HEK293 (cell line): ENCODE data around the gene MYBBP1A.

Source experiments
- FEZF1 ChIP-seq: fragments of 450-650 bp; formaldehyde crosslinking; IDR thresholded peaks from 2 replicates; pipeline ENCODE4 v1.5.1; 2016; ENCODE audit warnings: missing biosample characterization, missing genetic modification characterization
- GLI2 ChIP-seq: fragments of 450-650 bp; formaldehyde crosslinking; IDR thresholded peaks from 2 replicates; pipeline ENCODE4; 2017; ENCODE audit warnings: missing biosample characterization, missing genetic modification characterization, low read depth, borderline replicate concordance
- MYNN ChIP-seq: fragments of 450-650 bp; formaldehyde crosslinking; IDR thresholded peaks from 2 replicates; pipeline ENCODE4 v1.5.1; 2016; ENCODE audit warnings: missing biosample characterization, missing genetic modification characterization, borderline replicate concordance
- MZF1 ChIP-seq: fragments of 450-650 bp; formaldehyde crosslinking; IDR thresholded peaks from 2 replicates; pipeline ENCODE4 v1.5.1; 2017; ENCODE audit warnings: missing biosample characterization, missing genetic modification characterization, borderline replicate concordance
- SP2 ChIP-seq: fragments of 450-650 bp; formaldehyde crosslinking; IDR thresholded peaks from 2 replicates; pipeline ENCODE4 v1.5.1; 2016; ENCODE audit warnings: missing biosample characterization, missing genetic modification characterization
- ZBTB7A ChIP-seq: fragments of 450-650 bp; formaldehyde crosslinking; IDR thresholded peaks from 2 replicates; pipeline ENCODE4 v1.5.1; 2016; ENCODE audit warnings: low read depth, missing biosample characterization, missing genetic modification characterization
- ZNF10 ChIP-seq: fragments of 450-650 bp; formaldehyde crosslinking; IDR thresholded peaks from 2 replicates; pipeline ENCODE4 v1.5.1; 2017; ENCODE audit warnings: missing biosample characterization, missing genetic modification characterization
- ZNF302 ChIP-seq: fragments of 450-650 bp; formaldehyde crosslinking; IDR thresholded peaks from 2 replicates; pipeline ENCODE4 v1.5.1; 2016; ENCODE audit warnings: missing biosample characterization, missing genetic modification characterization, low read depth
- ZNF776 ChIP-seq: fragments of 450-650 bp; formaldehyde crosslinking; IDR thresholded peaks from 2 replicates; pipeline ENCODE4 v1.5.0; 2017; ENCODE audit warnings: missing biosample characterization, missing genetic modification characterization, borderline replicate concordance
- TF ChIP-seq, protein P1 (sequence below): fragments of 450-650 bp; formaldehyde crosslinking; IDR thresholded peaks from 2 replicates; pipeline ENCODE4 v1.5.1; 2016; ENCODE audit warnings: missing biosample characterization, missing genetic modification characterization
- TF ChIP-seq, protein P2 (sequence below): fragments of 450-650 bp; formaldehyde crosslinking; optimal IDR thresholded peaks from 2 replicates; pipeline ENCODE3; 2016; ENCODE audit warnings: missing biosample characterization, mild to moderate bottlenecking, missing genetic modification characterization
- TF ChIP-seq, protein P3 (sequence below): fragments of 450-650 bp; formaldehyde crosslinking; IDR thresholded peaks from 2 replicates; pipeline ENCODE4 v1.5.1; 2016; ENCODE audit warnings: missing biosample characterization, missing genetic modification characterization

DNA sequence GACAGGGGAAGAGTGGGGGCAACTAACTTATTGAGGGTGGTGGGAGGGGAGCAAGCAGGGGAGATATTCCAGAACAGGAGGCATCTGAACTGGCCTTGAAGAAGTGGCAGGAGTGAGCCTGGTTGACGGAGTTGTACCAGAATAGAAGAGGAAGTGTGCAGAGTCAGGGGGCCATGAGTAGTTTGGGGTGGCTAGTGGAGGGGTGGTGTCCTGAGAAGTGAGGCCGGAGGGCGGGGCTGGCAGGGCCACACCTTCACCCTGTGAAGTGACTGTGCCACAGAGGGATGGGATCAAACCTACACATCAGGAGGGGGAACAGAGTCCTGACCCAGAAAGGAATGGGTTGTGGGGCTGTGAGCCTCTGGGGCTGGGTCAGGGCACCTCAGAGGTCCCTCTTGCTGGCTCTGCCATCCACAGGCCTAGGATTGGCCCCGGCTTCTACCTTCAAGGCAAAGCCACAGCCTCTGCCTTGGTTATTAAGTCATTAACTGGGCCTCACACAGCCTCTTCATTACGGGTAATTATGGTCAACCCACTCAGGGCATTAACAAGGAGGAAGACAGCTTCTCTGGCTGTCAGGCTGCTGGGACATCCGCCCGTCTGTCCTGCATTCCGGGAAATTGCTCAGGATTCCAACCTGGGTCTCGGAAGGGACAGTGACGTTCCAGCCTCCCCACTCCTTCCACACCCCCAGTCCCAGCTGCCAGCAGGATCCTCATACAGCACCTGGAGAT, 43.8 kb downstream of the MYBBP1A start:
- no peak for TF ChIP-seq ZNF302 (tag by site-specific recombination)
- TF ChIP-seq, protein P1, sequence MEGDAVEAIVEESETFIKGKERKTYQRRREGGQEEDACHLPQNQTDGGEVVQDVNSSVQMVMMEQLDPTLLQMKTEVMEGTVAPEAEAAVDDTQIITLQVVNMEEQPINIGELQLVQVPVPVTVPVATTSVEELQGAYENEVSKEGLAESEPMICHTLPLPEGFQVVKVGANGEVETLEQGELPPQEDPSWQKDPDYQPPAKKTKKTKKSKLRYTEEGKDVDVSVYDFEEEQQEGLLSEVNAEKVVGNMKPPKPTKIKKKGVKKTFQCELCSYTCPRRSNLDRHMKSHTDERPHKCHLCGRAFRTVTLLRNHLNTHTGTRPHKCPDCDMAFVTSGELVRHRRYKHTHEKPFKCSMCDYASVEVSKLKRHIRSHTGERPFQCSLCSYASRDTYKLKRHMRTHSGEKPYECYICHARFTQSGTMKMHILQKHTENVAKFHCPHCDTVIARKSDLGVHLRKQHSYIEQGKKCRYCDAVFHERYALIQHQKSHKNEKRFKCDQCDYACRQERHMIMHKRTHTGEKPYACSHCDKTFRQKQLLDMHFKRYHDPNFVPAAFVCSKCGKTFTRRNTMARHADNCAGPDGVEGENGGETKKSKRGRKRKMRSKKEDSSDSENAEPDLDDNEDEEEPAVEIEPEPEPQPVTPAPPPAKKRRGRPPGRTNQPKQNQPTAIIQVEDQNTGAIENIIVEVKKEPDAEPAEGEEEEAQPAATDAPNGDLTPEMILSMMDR (tag by site-specific recombination), result no peak
- TF ChIP-seq MZF1 (tag by site-specific recombination), result no peak
- TF ChIP-seq SP2 (tag by site-specific recombination), result no peak
- TF ChIP-seq ZNF776, result no peak
- TF ChIP-seq GLI2 (tag by site-specific recombination), result no peak
- TF ChIP-seq, protein P2, sequence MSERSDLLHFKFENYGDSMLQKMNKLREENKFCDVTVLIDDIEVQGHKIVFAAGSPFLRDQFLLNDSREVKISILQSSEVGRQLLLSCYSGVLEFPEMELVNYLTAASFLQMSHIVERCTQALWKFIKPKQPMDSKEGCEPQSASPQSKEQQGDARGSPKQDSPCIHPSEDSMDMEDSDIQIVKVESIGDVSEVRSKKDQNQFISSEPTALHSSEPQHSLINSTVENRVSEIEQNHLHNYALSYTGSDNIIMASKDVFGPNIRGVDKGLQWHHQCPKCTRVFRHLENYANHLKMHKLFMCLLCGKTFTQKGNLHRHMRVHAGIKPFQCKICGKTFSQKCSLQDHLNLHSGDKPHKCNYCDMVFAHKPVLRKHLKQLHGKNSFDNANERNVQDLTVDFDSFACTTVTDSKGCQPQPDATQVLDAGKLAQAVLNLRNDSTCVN, result no peak
- no peak for TF ChIP-seq FEZF1 (tag by site-specific recombination)
- no peak for TF ChIP-seq MYNN (tag by site-specific recombination)
- no peak for TF ChIP-seq ZNF10 (tag by site-specific recombination)
- TF ChIP-seq ZBTB7A (tag by site-specific recombination), result no peak
- TF ChIP-seq, protein P3, sequence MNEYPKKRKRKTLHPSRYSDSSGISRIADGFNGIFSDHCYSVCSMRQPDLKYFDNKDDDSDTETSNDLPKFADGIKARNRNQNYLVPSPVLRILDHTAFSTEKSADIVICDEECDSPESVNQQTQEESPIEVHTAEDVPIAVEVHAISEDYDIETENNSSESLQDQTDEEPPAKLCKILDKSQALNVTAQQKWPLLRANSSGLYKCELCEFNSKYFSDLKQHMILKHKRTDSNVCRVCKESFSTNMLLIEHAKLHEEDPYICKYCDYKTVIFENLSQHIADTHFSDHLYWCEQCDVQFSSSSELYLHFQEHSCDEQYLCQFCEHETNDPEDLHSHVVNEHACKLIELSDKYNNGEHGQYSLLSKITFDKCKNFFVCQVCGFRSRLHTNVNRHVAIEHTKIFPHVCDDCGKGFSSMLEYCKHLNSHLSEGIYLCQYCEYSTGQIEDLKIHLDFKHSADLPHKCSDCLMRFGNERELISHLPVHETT (tag by site-specific recombination), result no peak
